Keratinocyte (primary cell): Measurements from ENCODE around the gene LIPT1. TPM values are rescaled to one million over a fixed set of nuclear protein-coding genes. Genes with fewer than 3 reads are reported as not detected.

Source experiments
- DNase-seq: peaks from one replicate; pipeline ENCODE4 v3.0.0-alpha.2; 2011; ENCODE audit warnings: low read depth, missing footprints, low spot score
- FAIRE-seq: peaks from 2 replicates; lab custom pipeline; 2011; peaks lifted over from hg19 to GRCh38; lab: Jason Lieb, UNC
- H2AFZ ChIP-seq: 2 replicates; pipeline ENCODE4 v1.6.0; 2012; ENCODE audit warnings: low read length, control low read depth, inconsistent platforms; ENCODE audit not compliant: control insufficient read depth
- H3K27ac ChIP-seq: 2 replicates; pipeline ENCODE4 v1.5.1; 2011; ENCODE audit warnings: low read length; ENCODE audit not compliant: control insufficient read depth, insufficient read depth
- H3K27me3 ChIP-seq: 3 replicates; pipeline ENCODE4 v1.6.0; 2011; ENCODE audit warnings: low read length; ENCODE audit not compliant: control insufficient read depth, insufficient read depth; ENCODE audit errors: extremely low read depth
- H3K36me3 ChIP-seq, 2 experiments: 2 replicates in 1 of 2; 3 replicates in 1 of 2; pipeline ENCODE4 v1.5.1; 2011; ENCODE audit warnings: low read length in 2 of 2, mild to moderate bottlenecking in 1 of 2; ENCODE audit not compliant: control insufficient read depth in 2 of 2, insufficient read depth in 2 of 2; ENCODE audit errors: extremely low read depth in 1 of 2
- H3K4me1 ChIP-seq: 3 replicates; pipeline ENCODE4 v1.5.1; 2011; ENCODE audit warnings: low read length; ENCODE audit not compliant: control insufficient read depth, insufficient read depth; ENCODE audit errors: extremely low read depth
- H3K4me2 ChIP-seq: 3 replicates; pipeline ENCODE4 v1.6.0; 2011; ENCODE audit warnings: low read depth, low read length; ENCODE audit not compliant: control insufficient read depth, insufficient read depth; ENCODE audit errors: extremely low read depth
- H3K4me3 ChIP-seq, 3 experiments: fragments of 200-600 bp in 1 of 3; sonication (generic) in 1 of 3; 2 replicates in 2 of 3; 3 replicates in 1 of 3; pipeline ENCODE4 v1.5.1; 2011 to 2016; ENCODE audit warnings: low read length in 3 of 3, mild to moderate bottlenecking in 3 of 3, control low read depth in 2 of 3, inconsistent platforms in 1 of 3, low read depth in 1 of 3, mixed read lengths in 1 of 3, mixed run types in 1 of 3, moderate library complexity in 1 of 3; ENCODE audit not compliant: control insufficient read depth in 2 of 3, insufficient read depth in 2 of 3; ENCODE audit errors: extremely low read depth in 1 of 3
- H3K79me2 ChIP-seq: 2 replicates; pipeline ENCODE4 v1.6.0; 2012; ENCODE audit warnings: low read length; ENCODE audit not compliant: control insufficient read depth, insufficient read depth
- H3K9ac ChIP-seq: 3 replicates; pipeline ENCODE4 v1.6.0; 2011; ENCODE audit warnings: low read length; ENCODE audit not compliant: control insufficient read depth, insufficient read depth; ENCODE audit errors: extremely low read depth
- H3K9me1 ChIP-seq: 3 replicates; pipeline ENCODE4 v1.6.0; 2011; ENCODE audit warnings: low read length; ENCODE audit not compliant: control insufficient read depth, insufficient read depth; ENCODE audit errors: extremely low read depth
- H3K9me3 ChIP-seq: 2 replicates; pipeline ENCODE4 v1.5.1; 2012; ENCODE audit warnings: low read depth, low read length; ENCODE audit not compliant: control insufficient read depth
- H4K20me1 ChIP-seq: 3 replicates; pipeline ENCODE4 v1.6.0; 2011; ENCODE audit warnings: low read length; ENCODE audit not compliant: control insufficient read depth, insufficient read depth; ENCODE audit errors: extremely low read depth
- CTCF ChIP-seq, 3 experiments: IDR thresholded peaks in 1 of 3; conservative IDR thresholded peaks in 1 of 3; optimal IDR thresholded peaks in 1 of 3; 2 replicates in 2 of 3; 3 replicates in 1 of 3; pipeline versions ENCODE3 to v1.5.1; 2011; ENCODE audit warnings: low read length in 3 of 3, mild to moderate bottlenecking in 3 of 3, moderate library complexity in 2 of 3, control low read depth in 1 of 3, inconsistent platforms in 1 of 3; ENCODE audit not compliant: insufficient read depth in 2 of 3; ENCODE audit errors: extremely low read depth in 1 of 3
- EZH2 ChIP-seq: IDR thresholded peaks from one replicate; pipeline ENCODE4 v1.6.1; 2012; ENCODE audit warnings: inconsistent platforms, mild to moderate bottlenecking, low read length, moderate library complexity
- dilution Hi-C: fragments of 300-500 bp; cut with MboI; formaldehyde crosslinking; loops from one replicate; pipeline ENCODE4 v1.7.0; 2020; ENCODE audit warnings: low sequenced_read_pairs; ENCODE audit not compliant: extremely low pct_ligation_motif_present
- polyA plus RNA-seq, 5 experiments: library from polyadenylated mRNA; depleted of rRNA in 3 of 5; stranded (reverse) in 3 of 5; stranded (forward) in 1 of 5; unstranded in 1 of 5; fragments of >200 nt; gene quantifications; 1 replicate in 1 of 5; 2 replicates in 3 of 5; 3 replicates in 1 of 5; pipeline versions ENCODE4 v1.2.1 to v1.2.3, GENCODE V29; 2011 to 2012; ENCODE audit warnings: missing spikeins in 2 of 5, low read depth in 1 of 5, low replicate concordance in 1 of 5

Gene LIPT1
- polyA plus RNA-seq, 1 donor (not counting 4 experiments of a cell fraction or from before 2014, with no cell fraction given): 4.9 TPM

GRCh38 chr2:99180755-99181623 lies 26.2 kb downstream of the LIPT1 start, which contains the start of the genes MITD1 and MRPL30:
Gene MITD1 (minus strand): TSS chr2:99181058. CDS start chr2:99180981, 77 bp downstream.
Gene MRPL30 (plus strand): TSS chr2:99181184. CDS start chr2:99186204, 5,020 bp downstream.
- Histone ChIP-seq H3K4me3 (peak within 1 kb of the TSS; percentile 69 to 93 (median 91)), H3K9me1 (no peaks in the 10 kb centered on the region), H3K27ac (peak within 1 kb of the TSS; percentile 87), H3K9me3 (no peaks in the 10 kb centered on the region), H3K36me3 (no peaks in the 10 kb centered on the region), H3K4me2 (peak within 1 kb of the TSS; percentile 95), H3K9ac (peak within 1 kb of the TSS; percentile 79), H2AFZ (peak within 1 kb of the TSS; percentile 95), H4K20me1 (no peaks in the 10 kb centered on the region), H3K79me2 (peaks cover 72% of the 10 kb centered on the region), H3K4me1 (peaks cover 10% of the 10 kb centered on the region), H3K27me3 (no peaks in the 10 kb centered on the region)
- FAIRE-seq (peak; percentile 62), DNase-seq (peak; percentile 50)
- dilution Hi-C loops: no loop called here
- TF ChIP-seq EZH2: no peak
- no peak for TF ChIP-seq CTCF (optimal IDR thresholded peaks at IDR 0.05 in 1 of 3, IDR thresholded peaks at IDR 0.05 in 1 of 3, conservative IDR thresholded peaks at IDR 0.05 in 1 of 3; ENCODE audit: extremely low read depth in 1 of 3, insufficient read depth in 2 of 3, low read length in 3 of 3)

GRCh38 chr2:99181624-99182000 lies 26.8 kb downstream of the LIPT1 start:
- H3K9me1 ChIP-seq: no peaks in the 10 kb centered on the region
- H3K27ac ChIP-seq: peak overlapping the region; percentile 87
- H3K36me3 ChIP-seq: no peaks in the 10 kb centered on the region
- no peaks in the 10 kb centered on the region for H3K27me3 ChIP-seq
- peak overlapping the region; percentile 79 for H3K9ac ChIP-seq
- H2AFZ ChIP-seq: peak overlapping the region; percentile 91
- no peak for FAIRE-seq
- no peak for TF ChIP-seq EZH2
- TF ChIP-seq CTCF (optimal IDR thresholded peaks at IDR 0.05 in 1 of 3, IDR thresholded peaks at IDR 0.05 in 1 of 3, conservative IDR thresholded peaks at IDR 0.05 in 1 of 3; ENCODE audit: extremely low read depth in 1 of 3, insufficient read depth in 2 of 3, low read length in 3 of 3): no peak
- dilution Hi-C loops: no loop called here
- peak overlapping the region; percentile 69 to 93 (median 91) for H3K4me3 ChIP-seq
- DNase-seq: no peak
- peaks cover 76% of the 10 kb centered on the region for H3K79me2 ChIP-seq
- peak overlapping the region; percentile 95 for H3K4me2 ChIP-seq
- no peaks in the 10 kb centered on the region for H4K20me1 ChIP-seq
- peaks cover 10% of the 10 kb centered on the region for H3K4me1 ChIP-seq
- H3K9me3 ChIP-seq: no peaks in the 10 kb centered on the region
